ENCODE data around the gene AGAP1. TPM values are rescaled to one million over a fixed set of nuclear protein-coding genes. Genes with fewer than 3 reads are reported as not detected.

The AGAP1 gene
- total RNA-seq, 1 donor from 2014 or later, result 3.8 TPM

DNA sequence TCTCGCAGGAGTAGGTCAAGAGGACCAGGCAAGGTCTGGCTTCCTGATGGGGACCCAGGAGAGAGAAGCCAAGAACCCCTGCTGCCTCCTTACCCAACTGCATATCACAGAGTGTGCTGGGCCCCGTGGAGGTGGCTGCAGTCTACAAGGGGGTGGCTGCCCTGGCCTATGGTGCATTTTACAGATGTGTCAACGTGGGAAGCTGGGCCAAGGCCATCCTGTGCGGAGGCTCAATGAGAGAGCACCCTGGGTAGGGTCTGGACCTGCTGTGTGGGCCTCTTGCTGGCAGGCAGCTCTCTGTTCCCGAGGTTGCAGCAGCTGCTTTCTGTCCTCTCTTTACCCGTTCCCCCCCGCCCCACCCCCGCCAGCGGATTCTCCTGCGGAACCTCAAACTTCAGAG, 612.9 kb downstream of the AGAP1 start:
- intact Hi-C loops (cut with micrococcal nuclease), result no loop called here
- Mint-ChIP-seq H3K9me3 (no peaks in the 10 kb centered on the region), H3K27me3 (peaks cover 4% of the 10 kb centered on the region), H3K4me1 (no peaks in the 10 kb centered on the region), H3K27ac (no peak overlapping the region), H3K4me3 (no peak overlapping the region), H3K36me3 (ENCODE audit: low read depth) (no peaks in the 10 kb centered on the region)
- DNase-seq, result no peak

- intact Hi-C loops (cut with micrococcal nuclease), result no loop called here
- DNase-seq, result no peak
- no peaks in the 10 kb centered on the region for H3K36me3 Mint-ChIP-seq (ENCODE audit: low read depth)
- no peaks in the 10 kb centered on the region for H3K9me3 Mint-ChIP-seq
- H3K27me3 Mint-ChIP-seq, result peaks cover 4% of the 10 kb centered on the region
- H3K4me3 Mint-ChIP-seq, result no peak overlapping the region
- no peak overlapping the region for H3K27ac Mint-ChIP-seq
- no peaks in the 10 kb centered on the region for H3K4me1 Mint-ChIP-seq
Measured at GRCh38 chr2:236107536-236107935, 613.7 kb downstream of the AGAP1 start.

- Mint-ChIP-seq H3K27ac (no peak overlapping the region), H3K36me3 (ENCODE audit: low read depth) (no peaks in the 10 kb centered on the region), H3K27me3 (peaks cover 4% of the 10 kb centered on the region), H3K9me3 (no peaks in the 10 kb centered on the region), H3K4me3 (no peak overlapping the region), H3K4me1 (no peaks in the 10 kb centered on the region)
- intact Hi-C loops (cut with micrococcal nuclease), result no loop called here
- no peak for DNase-seq
Measured at GRCh38 chr2:236107942-236108625, 614.2 kb downstream of the AGAP1 start.

- H3K9me3 Mint-ChIP-seq, result no peaks in the 10 kb centered on the region
- no peak overlapping the region for H3K27ac Mint-ChIP-seq
Measured at GRCh38 chr2:236109061-236109460, 615.2 kb downstream of the AGAP1 start.

DNA sequence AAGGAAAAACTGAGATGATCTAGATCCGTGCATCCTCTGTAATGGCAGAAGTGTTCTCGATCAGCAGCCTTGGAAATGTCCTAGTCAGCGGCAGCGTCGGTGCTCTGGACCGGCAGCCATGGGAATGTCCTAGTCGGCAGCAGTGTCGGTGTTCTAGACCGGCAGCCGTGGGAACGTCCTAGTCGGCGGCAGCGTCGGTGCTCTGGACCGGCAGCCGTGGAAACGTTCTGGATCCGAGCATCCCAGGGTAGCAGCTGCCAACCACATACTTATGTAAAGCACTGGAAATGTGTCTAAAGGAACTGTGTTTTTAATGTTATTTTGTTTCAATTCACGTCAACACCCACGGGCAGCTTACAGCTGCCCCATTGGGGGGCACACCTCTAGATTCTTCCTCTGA, 615.6 kb downstream of the AGAP1 start:
- Mint-ChIP-seq H3K27ac (no peak overlapping the region), H3K9me3 (no peaks in the 10 kb centered on the region), H3K36me3 (ENCODE audit: low read depth) (no peaks in the 10 kb centered on the region), H3K27me3 (peaks cover 4% of the 10 kb centered on the region), H3K4me3 (no peak overlapping the region), H3K4me1 (no peaks in the 10 kb centered on the region)
- intact Hi-C loops (cut with micrococcal nuclease), result no loop called here
- no peak for DNase-seq

More at GRCh38 chr2:236109061-236109460, 615.2 kb downstream of the AGAP1 start:
- H3K36me3 Mint-ChIP-seq (ENCODE audit: low read depth), result no peaks in the 10 kb centered on the region
- H3K27me3 Mint-ChIP-seq, result peaks cover 4% of the 10 kb centered on the region
- intact Hi-C loops (cut with micrococcal nuclease), result no loop called here
- H3K4me3 Mint-ChIP-seq, result no peak overlapping the region
- no peaks in the 10 kb centered on the region for H3K4me1 Mint-ChIP-seq
- DNase-seq, result no peak

GRCh38 chr2:236112466-236112865, 618.6 kb downstream of the AGAP1 start:
- Mint-ChIP-seq H3K27me3 (peaks cover 9% of the 10 kb centered on the region), H3K27ac (no peak overlapping the region), H3K36me3 (ENCODE audit: low read depth) (no peaks in the 10 kb centered on the region), H3K4me3 (no peak overlapping the region), H3K9me3 (no peaks in the 10 kb centered on the region), H3K4me1 (no peaks in the 10 kb centered on the region)
- no peak for DNase-seq
- intact Hi-C loops (cut with micrococcal nuclease), result no loop called here

DNA sequence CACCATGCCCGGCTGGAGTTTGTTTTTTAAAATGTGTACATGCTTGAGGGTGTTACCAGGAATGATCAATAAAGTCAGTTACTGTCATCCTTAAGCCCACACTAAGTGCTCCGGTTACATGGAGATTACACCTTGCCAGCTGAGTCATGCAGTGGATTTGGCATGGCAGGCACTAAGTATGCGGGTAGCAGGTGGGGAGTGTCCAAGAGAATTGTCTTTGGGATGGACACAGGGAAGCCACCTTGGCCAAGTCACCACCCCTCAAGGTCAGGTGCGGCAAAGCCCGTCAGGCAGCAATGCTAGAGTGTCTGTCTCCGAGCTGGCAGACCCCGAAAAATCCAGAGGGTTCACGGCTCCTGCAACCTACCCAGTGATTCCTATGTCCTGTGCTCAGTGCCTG, 619.6 kb downstream of the AGAP1 start:
- intact Hi-C loops (cut with micrococcal nuclease), result no loop called here
- Mint-ChIP-seq H3K36me3 (ENCODE audit: low read depth) (no peaks in the 10 kb centered on the region), H3K9me3 (no peaks in the 10 kb centered on the region), H3K4me1 (no peaks in the 10 kb centered on the region), H3K27me3 (peaks cover 8% of the 10 kb centered on the region), H3K4me3 (no peak overlapping the region), H3K27ac (no peak overlapping the region)
- no peak for DNase-seq

- no peak overlapping the region for H3K4me3 Mint-ChIP-seq
- H3K27me3 Mint-ChIP-seq, result peaks cover 11% of the 10 kb centered on the region
- H3K27ac Mint-ChIP-seq, result no peak overlapping the region
- no peak for DNase-seq
- H3K4me1 Mint-ChIP-seq, result no peaks in the 10 kb centered on the region
- intact Hi-C loops (cut with micrococcal nuclease), result no loop called here
- H3K36me3 Mint-ChIP-seq (ENCODE audit: low read depth), result no peaks in the 10 kb centered on the region
- H3K9me3 Mint-ChIP-seq, result no peaks in the 10 kb centered on the region
Measured at GRCh38 chr2:236113948-236114347, 620.1 kb downstream of the AGAP1 start.

GRCh38 chr2:236114959-236115358, 621.1 kb downstream of the AGAP1 start:
- Mint-ChIP-seq H3K27me3 (peaks cover 15% of the 10 kb centered on the region), H3K27ac (no peak overlapping the region), H3K4me3 (no peak overlapping the region), H3K4me1 (no peaks in the 10 kb centered on the region), H3K36me3 (ENCODE audit: low read depth) (no peaks in the 10 kb centered on the region), H3K9me3 (no peaks in the 10 kb centered on the region)
- DNase-seq, result no peak
- intact Hi-C loops (cut with micrococcal nuclease), result no loop called here

- H3K27me3 Mint-ChIP-seq, result peaks cover 15% of the 10 kb centered on the region
- no peaks in the 10 kb centered on the region for H3K9me3 Mint-ChIP-seq
- H3K36me3 Mint-ChIP-seq (ENCODE audit: low read depth), result no peaks in the 10 kb centered on the region
- H3K4me3 Mint-ChIP-seq, result no peak overlapping the region
- no peak overlapping the region for H3K27ac Mint-ChIP-seq
- DNase-seq, result no peak
- intact Hi-C loops (cut with micrococcal nuclease), result no loop called here
- no peaks in the 10 kb centered on the region for H3K4me1 Mint-ChIP-seq
Measured at GRCh38 chr2:236117401-236117800, 623.6 kb downstream of the AGAP1 start.

GRCh38 chr2:236117861-236118269, 624.0 kb downstream of the AGAP1 start:
- intact Hi-C loops (cut with micrococcal nuclease), result no loop called here
- Mint-ChIP-seq H3K9me3 (no peaks in the 10 kb centered on the region), H3K27ac (no peak overlapping the region), H3K27me3 (peaks cover 15% of the 10 kb centered on the region), H3K36me3 (ENCODE audit: low read depth) (no peaks in the 10 kb centered on the region), H3K4me3 (no peak overlapping the region), H3K4me1 (no peaks in the 10 kb centered on the region)
- no peak for DNase-seq

DNA sequence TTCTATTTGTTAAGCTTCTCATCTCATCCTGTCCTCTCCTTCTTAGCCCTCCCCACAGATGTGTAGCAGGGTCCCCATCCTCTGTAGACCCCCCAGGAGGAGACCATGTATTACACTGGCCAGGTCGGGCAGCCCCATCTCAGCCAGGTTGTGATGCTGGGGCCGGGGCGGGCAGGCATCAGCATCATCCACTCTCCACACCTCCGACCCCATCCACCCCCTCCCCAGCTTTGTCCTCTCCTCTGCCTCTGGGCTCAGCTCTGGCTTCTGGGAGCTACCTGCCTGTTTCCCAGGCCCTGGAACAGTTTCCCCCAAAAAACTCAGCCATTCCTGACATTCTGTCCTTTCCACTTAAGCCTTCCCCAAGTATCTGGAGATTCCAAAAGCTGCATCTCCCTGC, 625.2 kb downstream of the AGAP1 start:
- intact Hi-C loops (cut with micrococcal nuclease), result no loop called here
- DNase-seq, result no peak
- no peaks in the 10 kb centered on the region for H3K4me1 Mint-ChIP-seq
- no peaks in the 10 kb centered on the region for H3K9me3 Mint-ChIP-seq
- peaks cover 15% of the 10 kb centered on the region for H3K27me3 Mint-ChIP-seq
- no peaks in the 10 kb centered on the region for H3K36me3 Mint-ChIP-seq (ENCODE audit: low read depth)
- H3K27ac Mint-ChIP-seq, result no peak overlapping the region
- H3K4me3 Mint-ChIP-seq, result no peak overlapping the region

DNA sequence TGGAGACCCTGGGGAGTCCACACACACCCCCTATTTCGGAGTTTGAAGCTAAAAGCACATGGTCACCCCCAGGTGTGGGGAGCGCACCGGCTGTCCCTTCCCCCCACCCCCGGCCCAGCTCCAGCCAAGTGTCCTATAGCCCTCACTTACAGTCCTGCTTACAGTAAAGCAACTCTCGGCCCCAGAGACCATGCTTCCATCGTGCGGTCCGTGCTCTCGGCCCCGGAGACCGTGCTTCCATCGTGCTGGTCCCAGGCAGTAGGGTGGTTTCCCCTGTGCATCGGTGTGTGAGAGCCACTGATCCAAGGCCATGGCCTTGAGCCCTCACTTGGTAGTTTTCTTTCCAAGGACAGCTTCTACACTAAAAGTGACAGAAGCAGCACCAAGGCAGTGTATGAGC, 625.6 kb downstream of the AGAP1 start:
- Mint-ChIP-seq H3K27ac (no peak overlapping the region), H3K36me3 (ENCODE audit: low read depth) (no peaks in the 10 kb centered on the region), H3K4me3 (no peak overlapping the region), H3K9me3 (no peaks in the 10 kb centered on the region), H3K4me1 (no peaks in the 10 kb centered on the region), H3K27me3 (peaks cover 15% of the 10 kb centered on the region)
- intact Hi-C loops (cut with micrococcal nuclease), result no loop called here
- no peak for DNase-seq

GRCh38 chr2:236120141-236120601, 626.3 kb downstream of the AGAP1 start:
- no peaks in the 10 kb centered on the region for H3K4me1 Mint-ChIP-seq
- intact Hi-C loops (cut with micrococcal nuclease), result no loop called here

GRCh38 chr2:236120829-236121228, 627.0 kb downstream of the AGAP1 start:
- Mint-ChIP-seq H3K9me3 (no peaks in the 10 kb centered on the region), H3K36me3 (ENCODE audit: low read depth) (no peaks in the 10 kb centered on the region), H3K4me3 (no peak overlapping the region), H3K27me3 (peaks cover 15% of the 10 kb centered on the region), H3K4me1 (no peaks in the 10 kb centered on the region), H3K27ac (no peak overlapping the region)
- intact Hi-C loops (cut with micrococcal nuclease), result no loop called here
- DNase-seq, result no peak

More at GRCh38 chr2:236120141-236120601, 626.3 kb downstream of the AGAP1 start:
- Mint-ChIP-seq H3K4me3 (no peak overlapping the region), H3K27ac (no peak overlapping the region), H3K9me3 (no peaks in the 10 kb centered on the region), H3K27me3 (peaks cover 15% of the 10 kb centered on the region), H3K36me3 (ENCODE audit: low read depth) (no peaks in the 10 kb centered on the region)
- DNase-seq, result no peak

Data from activated CD4-positive, alpha-beta T cell treated with anti-CD3 and anti-CD28 coated beads, Interleukin-2, amount 10 ng/mL, durations not matched to agents 24 days and 14 days (primary cell).